CD4-positive, alpha-beta T cell treated with Interleukin-4 for 1 hour (primary cell): ENCODE measurements around the gene BCL3.
A peak's percentile ranks its signal among the peaks of the same experiment; 100 is the strongest.

Experiments
- DNase-seq, 2 donors: peaks; one replicate each; pipeline ENCODE4 v3.0.0-alpha.2; 2020 to 2022

Gene BCL3

GRCh38 chr19:44799627-44800346, 51.3 kb downstream of the BCL3 start:
- DNase-seq, result no peak

- peak; percentile 75 to 77 for DNase-seq
Measured at GRCh38 chr19:44800461-44800860, 52.0 kb downstream of the BCL3 start.

GRCh38 chr19:44803442-44804428, 55.2 kb downstream of the BCL3 start:
- DNase-seq, result no peak

- no peak for DNase-seq
Measured at GRCh38 chr19:44806291-44806690, 57.8 kb downstream of the BCL3 start.

- DNase-seq, result no peak
Measured at GRCh38 chr19:44807162-44807561, 58.7 kb downstream of the BCL3 start.

GRCh38 chr19:44807652-44808462, 59.3 kb downstream of the BCL3 start:
- DNase-seq, result no peak

GRCh38 chr19:44808463-44809371, 60.2 kb downstream of the BCL3 start, which contains the start of gene BCAM:
Gene BCAM, plus strand, starts transcription at chr19:44809103. Its CDS starts 22 bp downstream, at chr19:44809125.
- DNase-seq, result no peak
